NCI-H187 (cell line): ENCODE results near the gene ITGAV.

Experiments
- DNase-seq, 2 experiments: peaks; one replicate each; lab custom pipeline; 2025; lab: John Stamatoyannopoulos, UW

The ITGAV gene

GRCh38 chr2:186575302-186575701 is 14.6 kb upstream of the ITGAV start:
- DNase-seq = no peak

- no peak for DNase-seq
These were observed 14.0 kb upstream of the ITGAV start for GRCh38 chr2:186575856-186576255.

DNA sequence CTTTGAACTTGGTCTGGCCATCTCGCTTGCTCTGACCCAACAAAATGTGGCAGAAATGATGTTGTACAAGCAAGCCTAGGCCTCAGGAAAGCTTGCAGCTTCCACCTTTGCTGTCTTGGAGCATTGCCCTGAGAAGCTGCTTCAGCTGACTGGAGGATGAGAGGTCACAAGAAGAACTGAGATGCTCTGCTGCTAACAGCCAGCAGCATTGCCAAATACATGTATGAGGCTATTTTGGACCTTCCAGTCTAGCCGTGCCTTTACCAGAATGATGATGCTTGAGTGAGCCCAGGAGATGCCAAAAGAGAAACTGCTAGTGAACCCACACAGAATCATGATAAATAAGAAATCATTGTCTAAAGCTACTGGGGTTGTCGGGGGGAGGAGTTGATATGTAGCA is 13.2 kb upstream of the ITGAV start:
- no peak for DNase-seq

DNA sequence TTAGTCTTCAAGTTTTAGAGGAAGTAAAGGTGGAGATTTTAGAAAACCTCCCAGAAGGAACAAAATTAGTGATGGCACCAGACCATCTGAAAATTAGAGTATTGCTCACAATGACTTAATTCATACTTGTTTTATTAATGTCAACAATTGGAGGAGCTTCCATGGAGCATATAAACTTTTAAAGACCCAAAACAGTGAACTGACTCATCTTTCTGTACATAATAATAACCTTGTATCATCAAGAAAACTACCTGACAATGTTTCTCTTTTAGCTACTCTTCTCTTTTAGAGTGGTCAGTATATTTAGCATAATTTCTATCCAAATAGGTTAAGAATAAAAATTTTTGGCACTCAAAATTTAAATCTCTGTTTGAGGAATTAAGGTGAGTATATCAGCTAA is 7.2 kb upstream of the ITGAV start:
- no peak for DNase-seq

GRCh38 chr2:186584053-186584452 is 5.8 kb upstream of the ITGAV start:
- DNase-seq = no peak

GRCh38 chr2:186588421-186588820 is 1.4 kb upstream of the ITGAV start:
- DNase-seq = no peak

GRCh38 chr2:186588940-186589611 is 780 bp upstream of the ITGAV start:
- DNase-seq = no peak

DNA sequence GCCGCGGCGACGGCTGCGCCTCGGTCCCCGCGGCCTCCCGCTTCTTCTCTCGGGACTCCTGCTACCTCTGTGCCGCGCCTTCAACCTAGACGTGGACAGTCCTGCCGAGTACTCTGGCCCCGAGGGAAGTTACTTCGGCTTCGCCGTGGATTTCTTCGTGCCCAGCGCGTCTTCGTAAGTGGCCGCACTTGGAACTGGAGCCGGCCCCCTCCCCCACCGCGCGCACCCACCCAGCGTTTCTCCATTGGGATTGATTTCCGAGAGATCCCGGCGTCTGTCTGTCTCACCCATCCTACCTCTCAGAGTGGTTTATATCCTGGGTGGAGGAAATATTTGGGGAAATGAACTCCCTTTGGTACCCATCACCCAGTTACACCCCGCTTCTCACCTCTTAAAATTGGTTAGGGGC is 498 bp downstream of the ITGAV start:
- no peak for DNase-seq

DNA sequence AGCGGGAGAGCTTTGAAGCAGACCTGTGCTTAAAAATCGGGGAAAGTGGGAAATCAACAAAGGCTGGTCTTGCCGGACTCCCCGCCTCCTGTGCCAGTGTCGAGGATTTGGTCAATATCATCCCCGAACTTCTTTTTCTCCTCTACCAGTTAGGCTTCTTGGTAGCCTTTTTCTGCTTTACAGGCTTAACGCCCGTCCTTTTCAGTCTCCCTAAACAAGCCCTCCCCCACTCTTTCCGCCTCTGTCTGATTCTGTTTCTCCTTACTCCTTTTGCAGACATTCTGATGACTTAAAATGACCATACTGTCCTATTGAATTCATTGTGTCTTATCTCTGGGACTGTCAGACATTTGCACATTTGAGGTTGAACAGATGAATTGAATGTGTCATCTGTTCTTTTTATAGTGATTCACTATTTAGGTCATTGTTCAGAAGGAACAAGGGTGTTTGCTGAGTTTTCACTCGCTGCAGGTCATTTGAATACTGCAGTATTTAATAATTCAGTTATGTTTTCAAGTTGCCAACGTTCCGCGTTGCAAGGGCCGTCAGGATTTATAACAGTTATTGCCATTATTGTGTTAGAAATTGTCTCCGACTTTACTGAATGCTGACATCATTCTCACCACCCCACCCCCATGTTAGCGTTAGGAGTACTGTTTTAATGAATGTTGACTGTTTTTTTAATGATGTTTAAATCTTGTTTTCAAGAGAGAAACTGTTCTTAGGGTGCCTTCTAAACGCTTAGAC is 1.1 kb downstream of the ITGAV start:
- DNase-seq = no peak

DNA sequence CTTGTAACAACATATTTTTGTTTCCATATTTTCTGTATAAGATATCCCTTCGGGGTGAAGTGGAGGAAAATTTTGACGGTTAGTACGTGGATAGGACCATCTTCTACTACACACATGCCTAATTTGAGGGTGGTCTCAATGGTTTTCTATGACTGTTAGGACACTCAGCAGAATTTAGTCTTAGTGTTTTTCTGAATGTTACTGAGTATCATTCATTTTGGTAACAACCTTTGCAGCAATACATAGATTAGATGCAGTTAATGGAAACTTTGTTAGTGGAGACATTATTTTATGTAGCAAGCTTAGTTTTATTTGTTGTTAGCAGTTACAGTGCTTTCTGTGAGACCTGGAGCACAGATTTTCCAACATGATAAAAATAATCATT is 1.6 kb downstream of the ITGAV start:
- no peak for DNase-seq

DNA sequence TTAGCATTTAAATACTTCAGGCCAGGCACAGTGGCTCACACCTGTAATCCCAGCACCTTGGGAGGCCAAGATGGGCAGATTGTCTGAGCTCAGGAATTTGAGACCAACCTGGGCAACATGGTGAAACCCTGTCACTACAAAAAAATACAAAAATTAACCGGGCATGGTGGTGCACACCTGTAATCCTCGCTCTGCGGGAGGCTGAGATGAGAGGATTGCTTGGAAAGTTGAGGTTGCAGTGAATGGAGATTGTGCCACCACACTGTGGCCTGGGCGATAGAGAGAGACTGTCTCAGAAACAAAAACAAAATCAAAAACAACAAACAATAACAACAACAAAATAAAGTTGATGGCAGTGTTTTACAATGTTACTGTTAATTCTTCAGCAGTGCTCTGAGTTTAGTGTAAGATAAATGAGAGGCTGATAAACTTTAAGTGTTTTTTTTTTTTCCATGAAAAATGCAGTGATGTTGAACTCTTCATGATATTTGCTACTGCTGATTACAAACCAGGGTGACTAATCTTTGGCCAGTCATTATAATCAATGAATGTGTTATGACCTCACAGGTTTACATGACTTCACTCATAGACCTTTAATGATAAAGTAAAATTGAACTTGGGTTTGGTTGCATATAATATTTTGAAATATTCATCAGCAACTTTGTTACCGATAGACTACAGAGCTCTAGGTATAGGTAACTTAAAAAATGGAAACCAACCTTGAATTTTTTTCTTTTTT is 2.5 kb downstream of the ITGAV start:
- no peak for DNase-seq

DNA sequence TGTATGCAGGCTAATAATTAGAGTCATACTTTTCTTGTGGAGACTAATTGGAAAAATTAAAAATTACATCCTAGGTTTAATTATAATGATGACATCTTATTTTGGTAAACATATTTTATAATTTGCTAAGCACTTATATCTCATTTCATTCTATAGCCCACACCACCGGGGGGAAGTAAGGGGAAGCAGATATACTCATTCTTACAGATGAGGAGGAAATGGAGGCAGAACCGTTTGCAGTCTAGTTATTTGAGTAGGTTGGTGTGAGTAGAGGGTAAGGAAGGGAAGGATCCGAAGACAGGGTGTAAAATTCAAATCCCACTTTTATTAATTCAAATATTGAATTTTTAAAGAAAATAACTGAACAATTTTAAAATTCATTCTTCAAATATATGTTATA is 3.7 kb downstream of the ITGAV start:
- no peak for DNase-seq

- DNase-seq = no peak
These were observed 4.3 kb downstream of the ITGAV start for GRCh38 chr2:186594001-186594722.

GRCh38 chr2:186595219-186595618 is 5.4 kb downstream of the ITGAV start:
- DNase-seq = no peak

DNA sequence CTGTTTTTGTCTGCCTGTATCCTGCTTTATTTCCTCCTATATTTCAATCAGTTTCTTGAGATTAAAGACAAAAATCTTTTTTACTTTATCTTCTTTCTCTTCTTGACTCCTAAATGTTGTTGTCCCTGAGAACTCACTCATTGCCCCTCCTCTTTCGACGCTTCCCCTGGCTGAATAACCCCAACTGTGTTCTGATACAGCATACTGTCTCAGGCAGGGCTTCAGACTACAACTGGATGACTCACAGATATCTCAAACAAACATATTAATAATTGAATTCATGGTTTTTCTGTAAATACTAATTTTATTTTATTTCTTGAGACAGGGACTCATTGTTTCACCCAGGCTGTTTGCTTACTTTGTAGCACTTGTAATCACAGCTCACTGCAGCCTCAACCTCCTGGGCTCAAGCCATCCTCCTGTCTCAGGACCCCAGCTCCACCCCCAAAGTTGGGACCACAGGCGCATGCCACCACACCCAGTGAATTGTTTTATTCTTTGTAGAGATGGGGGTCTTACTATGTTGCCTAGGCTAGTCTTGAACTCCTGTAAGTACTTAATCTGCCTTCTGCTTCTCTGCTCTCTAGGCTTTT is 9.4 kb downstream of the ITGAV start:
- DNase-seq = no peak

DNA sequence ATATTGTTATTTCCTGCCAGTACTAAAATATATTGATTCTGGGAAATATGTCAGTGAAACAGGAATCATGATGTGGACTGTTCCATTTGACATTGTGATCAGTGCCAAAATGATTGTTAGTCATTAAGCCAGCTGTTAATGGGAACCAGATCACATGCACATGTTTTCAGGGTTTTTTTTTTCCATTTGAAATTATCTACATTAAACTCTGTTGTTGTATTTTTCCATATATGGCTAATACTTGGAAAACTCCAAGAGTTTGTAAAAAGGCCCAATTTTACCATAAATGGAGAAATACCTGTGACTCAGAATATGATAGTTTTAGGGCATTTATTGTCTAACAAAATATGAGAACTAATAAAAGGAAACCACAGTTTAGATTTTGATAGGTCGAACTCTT is 13.4 kb downstream of the ITGAV start:
- no peak for DNase-seq

DNA sequence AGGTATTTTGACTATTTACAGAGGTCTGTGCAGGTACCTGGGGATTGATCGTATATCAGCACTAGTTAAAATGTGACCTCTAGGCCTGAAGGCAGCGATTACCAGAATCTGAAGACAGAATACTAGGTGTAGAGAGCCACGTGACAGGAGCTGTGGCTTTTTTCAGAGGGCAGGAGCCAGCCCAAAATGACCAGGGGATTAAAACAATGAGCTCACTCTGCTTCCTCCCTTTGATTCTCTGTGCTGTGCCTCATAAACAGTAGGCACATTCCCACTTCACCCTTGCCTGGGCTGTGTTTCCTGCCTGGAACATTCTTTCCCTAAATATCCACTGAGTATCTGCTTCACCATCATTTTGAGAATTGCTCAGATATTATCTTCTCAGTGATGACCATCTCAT is 15.2 kb downstream of the ITGAV start:
- DNase-seq = no peak

GRCh38 chr2:186607660-186608324 is 17.9 kb downstream of the ITGAV start:
- no peak for DNase-seq

GRCh38 chr2:186610785-186611184 is 20.9 kb downstream of the ITGAV start:
- no peak for DNase-seq

DNA sequence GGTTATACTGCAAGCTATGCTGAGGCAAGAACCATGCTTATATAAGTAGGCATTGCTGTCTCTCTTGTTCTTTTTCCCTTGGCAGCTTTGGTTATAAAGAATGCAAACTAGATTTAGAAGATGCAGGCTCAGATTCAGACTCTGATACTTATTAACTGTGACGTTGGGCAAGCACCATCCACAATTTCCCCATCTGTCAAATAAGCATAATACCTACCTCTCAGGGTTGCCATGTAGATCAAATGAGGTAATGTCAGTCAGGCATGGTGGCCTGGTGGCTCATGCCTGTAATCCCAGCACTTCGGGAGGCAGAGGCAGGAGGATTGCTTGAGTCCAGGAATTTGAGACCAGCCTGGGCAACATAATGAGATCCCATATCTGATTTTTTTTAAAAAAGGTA is 21.7 kb downstream of the ITGAV start:
- no peak for DNase-seq

DNA sequence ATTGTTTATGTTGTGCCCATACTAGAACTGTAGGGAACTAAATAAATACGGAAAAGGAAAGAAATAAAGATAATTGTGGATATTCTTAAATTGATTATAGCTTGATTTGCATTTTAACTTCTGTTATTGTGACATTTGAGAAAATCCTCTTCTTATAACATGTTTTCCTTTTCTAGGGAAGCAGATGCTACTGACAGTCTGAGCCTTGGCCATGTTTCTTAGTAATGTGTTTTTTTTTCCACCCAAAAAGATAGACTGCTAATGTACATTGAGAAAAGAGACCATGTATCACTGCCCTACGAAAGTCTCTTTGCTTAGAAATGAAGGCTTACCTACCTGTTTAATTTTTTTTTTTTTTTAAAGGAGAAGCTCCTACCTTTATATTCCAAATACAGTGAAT is 22.2 kb downstream of the ITGAV start:
- DNase-seq = no peak
